HL-60 (cell line): ENCODE results near the gene EYS.

Source experiments
- DNase-seq, 2 experiments: peaks; one replicate each; pipeline ENCODE4 v3.0.0-alpha.2; 2010 to 2020; ENCODE audit warnings: low read depth in 1 of 2, low spot score in 1 of 2
- H3K27ac ChIP-seq: fragments of 250-450 bp; sonication (Bioruptor Pico); replicated peaks from 2 replicates; pipeline ENCODE4 v1.5.1; 2020; ENCODE audit warnings: mild to moderate bottlenecking, moderate library complexity
- H3K27me3 ChIP-seq: fragments of 250-450 bp; sonication (Bioruptor Pico); 2 replicates; pipeline ENCODE4 v1.5.1; 2021; ENCODE audit warnings: mild to moderate bottlenecking, moderate library complexity; ENCODE audit not compliant: insufficient read depth, poor library complexity, severe bottlenecking
- H3K4me3 ChIP-seq: replicated peaks from 2 replicates; pipeline ENCODE4 v1.5.1; 2011; ENCODE audit warnings: mild to moderate bottlenecking, control low read depth, low read length; ENCODE audit not compliant: insufficient read depth
- CTCF ChIP-seq: IDR thresholded peaks from one replicate; pipeline ENCODE4 v1.5.1; 2011; ENCODE audit warnings: low read length, control low read depth, inconsistent platforms; ENCODE audit not compliant: insufficient read depth
- GABPA ChIP-seq: IDR thresholded peaks from 2 replicates; pipeline ENCODE4 v1.6.1; 2012; ENCODE audit warnings: low read depth
- POLR2AphosphoS5 ChIP-seq: IDR thresholded peaks from 2 replicates; pipeline ENCODE4 v1.6.1; 2012; ENCODE audit warnings: low read depth
- REST ChIP-seq: IDR thresholded peaks from 2 replicates; pipeline ENCODE4 v1.6.1; 2012; ENCODE audit warnings: low read depth; ENCODE audit not compliant: insufficient replicate concordance
- SPI1 ChIP-seq: IDR thresholded peaks from 2 replicates; pipeline ENCODE4 v1.6.1; 2012; ENCODE audit warnings: low read depth, mild to moderate bottlenecking, borderline replicate concordance

EYS gene

GRCh38 chr6:65113581-65113980 lies 593.4 kb downstream of the EYS start:
- Histone ChIP-seq H3K27ac (no peak overlapping the region), H3K27me3 (no peaks in the 10 kb centered on the region), H3K4me3 (no peak overlapping the region)
- no peak for TF ChIP-seq REST
- TF ChIP-seq GABPA: no peak
- no peak for TF ChIP-seq CTCF
- no peak for TF ChIP-seq SPI1
- TF ChIP-seq POLR2AphosphoS5: no peak
- DNase-seq: no peak

- Histone ChIP-seq H3K27me3 (no peaks in the 10 kb centered on the region), H3K27ac (no peak overlapping the region), H3K4me3 (no peak overlapping the region)
- no peak for TF ChIP-seq CTCF
- no peak for TF ChIP-seq SPI1
- TF ChIP-seq GABPA: no peak
- no peak for TF ChIP-seq POLR2AphosphoS5
- no peak for TF ChIP-seq REST
- no peak for DNase-seq
Measured at GRCh38 chr6:65112435-65112834, 594.6 kb downstream of the EYS start.

- no peaks in the 10 kb centered on the region for H3K27me3 ChIP-seq
- no peak for DNase-seq
- no peak overlapping the region for H3K27ac ChIP-seq
- H3K4me3 ChIP-seq: no peak overlapping the region
- TF ChIP-seq CTCF: no peak
- TF ChIP-seq REST: no peak
- TF ChIP-seq SPI1: no peak
- no peak for TF ChIP-seq POLR2AphosphoS5
- no peak for TF ChIP-seq GABPA
Measured at GRCh38 chr6:65110031-65110430, 597.0 kb downstream of the EYS start.
